ENCODE data around the gene ACTR2. TPM values are rescaled to one million over a fixed set of nuclear protein-coding genes. Genes with fewer than 3 reads are reported as not detected.
"Not testable (repeated sequence)": the region's sequence is repeated elsewhere in the genome, so short reads cannot be mapped to it uniquely, and the experiment has no call there.

Gene ACTR2
- total and polyA plus RNA-seq, 8 donors = 16.8 to 187 (median 59.4) TPM

DNA sequence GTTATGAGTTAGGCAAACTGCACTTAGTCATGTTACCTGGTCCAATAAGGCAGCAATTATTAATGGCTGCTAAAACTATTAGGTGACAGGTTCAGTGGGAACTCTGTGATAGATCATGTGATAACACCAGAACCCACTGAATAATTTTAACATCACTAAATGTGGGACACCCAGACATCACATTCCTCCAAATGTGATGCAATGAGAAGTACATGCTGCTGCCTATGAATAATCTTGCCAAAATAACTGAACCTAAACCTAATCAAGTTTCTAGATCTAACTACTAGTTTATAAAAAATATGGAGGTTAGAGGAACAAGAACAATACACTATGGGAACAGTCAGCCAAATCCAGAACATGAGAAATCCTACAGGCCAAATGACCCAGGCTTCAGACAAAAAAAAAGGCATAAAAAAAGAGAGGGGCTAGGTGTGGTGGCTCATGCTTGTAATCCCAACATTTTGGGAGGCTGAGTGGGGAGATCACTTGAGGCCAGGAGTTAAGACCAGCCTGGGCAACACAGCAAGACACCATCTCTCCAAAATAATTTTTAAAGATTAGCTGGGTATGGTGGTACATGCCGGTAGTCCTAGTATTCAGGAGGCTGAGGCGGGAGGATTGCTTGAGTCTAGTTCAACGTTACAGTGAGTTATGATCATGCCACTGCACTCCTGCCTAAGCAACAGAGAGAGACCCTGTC, 7.0 kb upstream of the ACTR2 start:
- Histone ChIP-seq H3K4me3 (no peak overlapping the region), H3K27me3 (no peaks in the 10 kb centered on the region), H3K9me3 (no peaks in the 10 kb centered on the region), H3K27ac (no peak overlapping the region), H3K36me3 (no peaks in the 10 kb centered on the region), H3K4me1 (peaks cover 0 to 4% (median 0%) of the 10 kb centered on the region in 4 donors)
- intact Hi-C loops (cut with DNase I; ENCODE audit: low total_unique reads) = no loop called here
- WGBS, 5 donors = 93 to 98% (median 96%) methylated on average over 3 of the region's 3 CpGs
- DNase-seq = no peak
- no peak for TF ChIP-seq POLR2A (IDR thresholded peaks at IDR 0.05)
- no peak for TF ChIP-seq EP300 (IDR thresholded peaks at IDR 0.05)
- TF ChIP-seq, protein P1, sequence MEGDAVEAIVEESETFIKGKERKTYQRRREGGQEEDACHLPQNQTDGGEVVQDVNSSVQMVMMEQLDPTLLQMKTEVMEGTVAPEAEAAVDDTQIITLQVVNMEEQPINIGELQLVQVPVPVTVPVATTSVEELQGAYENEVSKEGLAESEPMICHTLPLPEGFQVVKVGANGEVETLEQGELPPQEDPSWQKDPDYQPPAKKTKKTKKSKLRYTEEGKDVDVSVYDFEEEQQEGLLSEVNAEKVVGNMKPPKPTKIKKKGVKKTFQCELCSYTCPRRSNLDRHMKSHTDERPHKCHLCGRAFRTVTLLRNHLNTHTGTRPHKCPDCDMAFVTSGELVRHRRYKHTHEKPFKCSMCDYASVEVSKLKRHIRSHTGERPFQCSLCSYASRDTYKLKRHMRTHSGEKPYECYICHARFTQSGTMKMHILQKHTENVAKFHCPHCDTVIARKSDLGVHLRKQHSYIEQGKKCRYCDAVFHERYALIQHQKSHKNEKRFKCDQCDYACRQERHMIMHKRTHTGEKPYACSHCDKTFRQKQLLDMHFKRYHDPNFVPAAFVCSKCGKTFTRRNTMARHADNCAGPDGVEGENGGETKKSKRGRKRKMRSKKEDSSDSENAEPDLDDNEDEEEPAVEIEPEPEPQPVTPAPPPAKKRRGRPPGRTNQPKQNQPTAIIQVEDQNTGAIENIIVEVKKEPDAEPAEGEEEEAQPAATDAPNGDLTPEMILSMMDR (IDR thresholded peaks at IDR 0.05) = no peak
- no peak for TF ChIP-seq POLR2AphosphoS5 (IDR thresholded peaks at IDR 0.05)

DNA sequence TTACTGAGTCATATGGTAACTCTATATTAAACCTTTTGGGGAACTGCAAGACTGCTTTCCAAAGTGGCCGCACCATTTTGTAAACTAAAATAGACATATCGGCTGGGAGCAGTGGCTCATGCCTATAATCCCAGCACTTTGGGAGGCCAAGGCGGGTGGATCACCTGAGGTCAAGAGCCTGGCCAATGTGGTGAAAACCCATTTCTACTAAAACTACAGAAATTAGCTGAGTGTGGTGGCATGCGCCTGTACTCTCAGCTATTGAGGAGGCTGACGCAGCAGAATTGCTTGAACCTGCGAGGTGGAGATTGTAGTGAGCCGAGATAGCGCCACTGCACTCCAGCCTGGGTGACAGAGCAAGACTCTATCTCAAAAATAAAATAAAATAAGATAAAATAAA, 6.4 kb upstream of the ACTR2 start:
- H3K4me3 ChIP-seq; intact Hi-C loops (cut with DNase I; ENCODE audit: low total_unique reads); H3K4me1 ChIP-seq; H3K9me3 ChIP-seq; DNase-seq; H3K27ac ChIP-seq; H3K36me3 ChIP-seq; H3K27me3 ChIP-seq: not testable (repeated sequence)
- 94 to 99% (median 96%) methylated on average over 8 of the region's 8 CpGs for WGBS, 5 donors

- Histone ChIP-seq H3K27me3 (no peaks in the 10 kb centered on the region), H3K4me1 (peaks cover 27 to 52% (median 45%) of the 10 kb centered on the region in 4 donors), H3K9me3 (no peaks in the 10 kb centered on the region), H3K27ac (peak overlapping the region; percentile 96 to 100 (median 99)), H3K4me3 (peak overlapping the region; percentile 69 to 100 (median 86)), H3K36me3 (peaks cover 0 to 5% (median 2%) of the 10 kb centered on the region in 4 donors)
- no peak for DNase-seq
- TF ChIP-seq, protein P1 (IDR thresholded peaks at IDR 0.05) = no peak
- peak in 1 of 4 donors; percentile 4 for TF ChIP-seq POLR2A (IDR thresholded peaks at IDR 0.05)
- WGBS, 5 donors = 1 to 2% (median 1%) methylated on average over 13 of the region's 13 CpGs
- intact Hi-C loops (cut with DNase I; ENCODE audit: low total_unique reads) = no loop called here
These were observed 593 bp upstream of the ACTR2 start for GRCh38 chr2:65227020-65227455.

GRCh38 chr2:65228263-65228750, 676 bp downstream of the ACTR2 start:
- Histone ChIP-seq H3K27me3 (no peaks in the 10 kb centered on the region), H3K9me3 (no peaks in the 10 kb centered on the region), H3K4me1 (peaks cover 35 to 65% (median 55%) of the 10 kb centered on the region in 4 donors), H3K36me3 (peaks cover 0 to 6% (median 5%) of the 10 kb centered on the region in 4 donors), H3K27ac (peak overlapping the region; percentile 96 to 100 (median 99)), H3K4me3 (peak overlapping the region; percentile 69 to 100 (median 86))
- DNase-seq = peak in 1 of 2 donors; percentile 77
- intact Hi-C loops (cut with DNase I; ENCODE audit: low total_unique reads) = no loop called here
- TF ChIP-seq POLR2AphosphoS5 (IDR thresholded peaks at IDR 0.05) = no peak
- TF ChIP-seq, protein P1 (IDR thresholded peaks at IDR 0.05) = no peak
- no peak for TF ChIP-seq EP300 (IDR thresholded peaks at IDR 0.05)
- no peak for TF ChIP-seq POLR2A (IDR thresholded peaks at IDR 0.05)
- WGBS, 5 donors = 1% methylated on average over 16 of the region's 16 CpGs

- Histone ChIP-seq H3K36me3 (peaks cover 0 to 8% (median 5%) of the 10 kb centered on the region in 4 donors), H3K27me3 (no peaks in the 10 kb centered on the region), H3K4me1 (peaks cover 35 to 86% (median 69%) of the 10 kb centered on the region in 4 donors), H3K4me3 (no peak overlapping the region), H3K27ac (peak overlapping the region in 4 of 5 donors; percentile 42 to 69 (median 61)), H3K9me3 (no peaks in the 10 kb centered on the region)
- intact Hi-C loops (cut with DNase I; ENCODE audit: low total_unique reads) = no loop called here
- DNase-seq = no peak
- 63 to 86% (median 72%) methylated on average over 1 of the region's 1 CpG for WGBS, 5 donors
- no peak for TF ChIP-seq POLR2AphosphoS5 (IDR thresholded peaks at IDR 0.05)
- TF ChIP-seq, protein P1 (IDR thresholded peaks at IDR 0.05) = no peak
- no peak for TF ChIP-seq EP300 (IDR thresholded peaks at IDR 0.05)
- TF ChIP-seq POLR2A (IDR thresholded peaks at IDR 0.05) = no peak
These were observed 3.5 kb downstream of the ACTR2 start for GRCh38 chr2:65231121-65231520.
